Head of caudate nucleus (tissue), 42 donors: ENCODE measurements around the gene ZCCHC17.
A peak's percentile ranks its signal among the peaks of the same experiment; 100 is the strongest.
"Not testable (repeated sequence)": the region's sequence is repeated elsewhere in the genome, so short reads cannot be mapped to it uniquely, and the experiment has no call there.

ENCODE experiments used
- DNase-seq, 42 donors: peaks; one replicate each; pipeline versions ENCODE4 v3.0.0 to v3.0.0-alpha.2; 2020 to 2021; ENCODE audit warnings: mixed read lengths in 7 of 42
- intact Hi-C: fragments of 100-400 bp; cut with DNase I; formaldehyde crosslinking; loops from one replicate; pipeline ENCODE4 v1.15.0; 2022

The ZCCHC17 gene

DNA sequence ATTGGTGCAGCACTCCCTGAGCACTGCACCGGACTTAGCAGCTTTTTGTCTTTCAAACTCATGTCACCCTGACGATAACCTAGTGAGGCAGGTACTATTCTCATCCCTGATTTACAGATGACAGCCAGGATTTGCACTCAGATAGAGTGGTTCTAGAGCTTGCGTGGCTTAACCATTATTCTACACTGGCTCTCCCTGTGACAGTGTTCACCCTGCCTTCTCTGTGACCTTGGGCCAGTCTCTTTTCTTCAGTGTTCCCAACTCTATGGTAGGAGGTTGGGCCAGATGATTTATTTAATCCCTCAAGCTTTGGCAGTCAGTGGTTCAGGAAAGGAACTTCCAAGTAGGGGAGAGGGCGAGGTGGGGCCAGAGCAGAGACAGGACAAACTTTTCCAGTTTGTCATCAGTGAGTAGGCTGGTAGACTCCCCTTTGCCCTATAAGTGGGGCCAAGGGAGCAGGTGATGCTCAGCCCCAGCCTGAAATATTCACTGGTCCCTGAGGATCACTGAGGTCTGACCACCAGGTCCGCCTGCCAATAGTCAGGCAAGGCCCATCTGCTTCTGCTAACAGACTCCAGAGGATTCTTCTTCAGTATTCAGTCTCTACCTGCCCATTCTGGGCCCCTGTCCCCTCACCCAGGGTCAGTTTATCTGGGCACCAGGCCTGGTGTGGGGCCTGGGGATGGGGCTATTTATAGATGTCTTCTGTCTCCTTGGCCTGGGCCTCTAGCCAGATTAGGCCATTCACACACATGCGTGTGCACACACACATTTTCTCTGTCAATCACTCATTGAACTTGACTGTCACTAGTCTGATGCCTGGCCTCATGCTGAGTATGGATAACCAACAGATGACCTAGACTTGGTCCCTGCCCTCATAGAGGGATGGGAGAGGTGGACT lies 84.8 kb downstream of the ZCCHC17 start:
- peak in 4 of 42 donors; percentile 16 to 35 (median 19) for DNase-seq
- intact Hi-C loops: no loop called here

DNA sequence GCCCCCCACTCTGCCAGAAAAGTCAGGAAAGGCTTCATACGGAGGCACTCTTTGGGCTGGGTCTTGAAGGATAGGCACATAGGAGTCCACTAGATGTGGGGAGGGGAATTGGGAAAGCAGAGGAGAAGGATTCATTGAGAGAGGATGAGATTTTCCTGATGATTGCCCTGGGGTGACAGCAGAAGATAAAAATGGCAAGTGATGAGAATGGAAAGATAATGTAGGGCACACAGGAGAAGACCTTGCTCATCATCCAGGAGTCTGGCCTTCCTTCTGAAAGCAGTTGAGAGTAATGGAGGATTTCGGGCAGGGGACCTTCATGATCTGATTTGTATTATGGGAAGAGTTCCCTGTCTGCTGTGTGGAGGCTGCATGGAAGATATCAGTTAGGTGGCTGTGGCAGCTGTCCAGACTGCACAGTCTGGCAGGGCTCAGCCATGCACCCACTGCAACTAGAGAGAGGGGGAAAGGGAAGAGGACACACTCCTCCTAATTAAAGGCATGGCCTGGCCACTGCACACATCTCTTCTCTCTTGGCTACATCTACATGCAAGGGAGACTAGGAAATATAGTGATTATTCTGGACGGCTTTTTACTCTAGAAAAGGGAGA lies 85.7 kb downstream of the ZCCHC17 start:
- intact Hi-C loops: no loop called here
- no peak for DNase-seq

DNA sequence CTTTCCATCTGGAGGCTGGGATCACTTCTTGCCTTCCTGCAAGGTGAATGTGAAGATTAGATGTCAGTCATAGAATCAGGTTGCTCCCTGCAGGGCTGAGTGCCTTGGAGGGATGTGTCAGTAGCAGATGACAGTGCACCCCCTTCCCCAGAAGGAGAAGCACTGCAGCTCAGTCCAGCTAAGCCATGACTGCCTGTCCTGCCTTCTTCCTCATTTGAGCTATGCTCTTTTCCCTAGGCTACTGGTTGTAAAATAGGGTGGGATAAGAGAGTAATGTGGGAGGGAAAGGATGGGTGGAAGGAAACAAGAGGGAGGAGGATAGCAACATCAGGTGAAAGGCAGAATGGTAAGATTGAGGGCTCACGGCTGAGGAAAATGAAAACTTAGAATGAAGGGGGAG lies 87.1 kb downstream of the ZCCHC17 start:
- no peak for DNase-seq
- intact Hi-C loops: no loop called here

DNA sequence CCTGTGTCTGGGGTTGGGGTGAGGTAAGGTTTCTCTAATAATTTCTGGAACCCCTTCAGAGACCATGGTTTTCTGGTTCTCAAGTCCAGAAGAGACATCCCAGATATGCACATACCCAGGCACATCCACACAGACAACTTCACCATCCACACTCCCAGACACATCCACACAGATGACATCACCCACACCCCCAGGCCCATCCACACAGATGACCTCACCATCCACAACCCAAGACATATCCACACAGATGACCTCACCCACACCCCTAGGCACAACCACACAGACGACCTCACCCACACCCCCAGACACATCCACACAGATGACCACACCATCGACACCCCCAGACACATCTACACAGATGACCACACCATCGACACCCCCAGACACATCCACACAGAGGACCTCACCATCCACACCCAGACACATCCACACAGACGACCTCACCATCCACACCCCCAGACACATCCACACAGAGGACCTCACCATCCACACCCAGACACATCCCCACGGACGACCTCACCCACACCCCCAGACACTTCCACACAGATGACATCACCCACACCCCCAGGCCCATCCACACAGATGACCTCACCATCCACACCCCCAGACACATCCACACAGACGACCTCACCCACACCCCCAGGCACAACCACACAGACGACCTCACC lies 89.9 kb downstream of the ZCCHC17 start:
- intact Hi-C loops, DNase-seq: not testable (repeated sequence)

DNA sequence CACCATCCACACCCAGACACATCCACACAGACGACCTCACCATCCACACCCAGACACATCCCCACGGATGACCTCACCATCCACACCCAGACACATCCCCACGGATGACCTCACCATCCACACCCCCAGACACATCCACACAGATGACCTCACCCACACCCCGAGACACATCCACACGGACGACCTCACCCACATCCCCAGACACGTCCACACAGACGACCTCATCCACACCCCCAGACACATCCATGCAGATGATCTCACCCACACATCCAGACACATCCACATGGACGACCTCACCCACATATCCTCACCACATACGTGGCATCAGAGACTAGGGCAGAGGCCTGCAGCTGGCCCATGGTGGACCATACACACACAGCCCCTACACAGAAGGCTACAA lies 90.8 kb downstream of the ZCCHC17 start:
- intact Hi-C loops: no loop called here
- no peak for DNase-seq

DNA sequence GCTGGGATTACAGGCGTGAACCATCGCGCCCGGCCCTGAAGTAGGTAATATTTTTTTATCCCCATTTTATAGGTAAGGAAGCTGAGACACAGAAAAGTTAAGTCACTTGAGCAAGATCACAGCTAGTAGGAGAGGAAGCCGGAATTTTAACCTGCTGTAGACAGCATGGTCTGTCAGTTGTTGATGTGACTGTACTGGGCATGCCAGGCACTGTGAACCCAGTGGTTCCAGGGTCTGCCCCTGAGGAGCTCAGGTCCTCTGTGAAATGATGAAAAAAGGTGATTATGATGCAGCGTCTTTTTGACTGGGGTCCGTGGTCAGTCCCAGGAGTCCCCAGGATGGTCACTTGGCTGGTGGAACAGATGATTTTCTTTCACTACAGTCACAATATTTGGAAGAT lies 92.8 kb downstream of the ZCCHC17 start:
- intact Hi-C loops: loop anchor here (5.0 kb wide), 1 partner anchor 158 kb away; no protein-coding TSS in a partner anchor
- DNase-seq: no peak

DNA sequence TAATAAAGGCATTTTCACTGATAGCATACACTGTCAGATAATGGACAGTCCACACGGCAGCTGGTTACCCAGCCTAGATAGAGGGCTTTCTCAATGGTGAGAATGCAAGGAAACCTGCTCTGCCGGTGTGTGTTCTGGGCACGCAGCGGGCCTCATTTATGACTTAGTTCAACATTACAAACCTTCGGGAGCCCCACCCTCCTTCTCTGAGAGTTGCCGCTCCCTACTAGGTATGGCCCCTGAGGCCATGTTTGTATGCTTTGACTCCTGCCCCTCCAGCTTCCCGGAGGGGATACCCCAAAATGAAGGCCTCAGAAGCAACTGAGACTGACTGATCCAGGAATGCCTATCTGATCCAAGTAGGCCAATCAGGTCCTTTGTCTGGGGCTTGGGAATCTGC lies 93.2 kb downstream of the ZCCHC17 start:
- DNase-seq: no peak
- intact Hi-C loops: loop anchor here (5.0 kb wide), 1 partner anchor 157 kb away; no protein-coding TSS in a partner anchor

DNA sequence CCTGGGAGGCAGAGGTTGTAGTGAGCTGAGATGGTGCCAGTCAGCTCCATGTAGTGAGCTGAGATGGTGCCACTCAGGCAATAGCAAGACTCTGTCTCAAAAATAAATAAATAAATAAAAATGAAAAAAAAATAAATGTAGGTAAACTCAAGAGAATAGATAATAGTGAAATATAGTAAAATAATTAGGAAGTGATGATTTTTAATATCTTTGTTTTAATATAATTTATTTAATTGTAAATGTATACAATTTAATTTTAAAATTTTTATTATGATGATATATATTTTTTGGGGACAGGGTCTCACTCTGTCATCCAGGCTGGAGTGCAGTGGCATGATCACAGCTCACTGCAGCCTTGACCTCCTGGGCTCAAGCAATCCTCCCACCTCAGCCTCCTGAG lies 96.6 kb downstream of the ZCCHC17 start:
- DNase-seq: no peak
- intact Hi-C loops: loop anchor here (5.0 kb wide), 1 partner anchor 154 kb away; no protein-coding TSS in a partner anchor

DNA sequence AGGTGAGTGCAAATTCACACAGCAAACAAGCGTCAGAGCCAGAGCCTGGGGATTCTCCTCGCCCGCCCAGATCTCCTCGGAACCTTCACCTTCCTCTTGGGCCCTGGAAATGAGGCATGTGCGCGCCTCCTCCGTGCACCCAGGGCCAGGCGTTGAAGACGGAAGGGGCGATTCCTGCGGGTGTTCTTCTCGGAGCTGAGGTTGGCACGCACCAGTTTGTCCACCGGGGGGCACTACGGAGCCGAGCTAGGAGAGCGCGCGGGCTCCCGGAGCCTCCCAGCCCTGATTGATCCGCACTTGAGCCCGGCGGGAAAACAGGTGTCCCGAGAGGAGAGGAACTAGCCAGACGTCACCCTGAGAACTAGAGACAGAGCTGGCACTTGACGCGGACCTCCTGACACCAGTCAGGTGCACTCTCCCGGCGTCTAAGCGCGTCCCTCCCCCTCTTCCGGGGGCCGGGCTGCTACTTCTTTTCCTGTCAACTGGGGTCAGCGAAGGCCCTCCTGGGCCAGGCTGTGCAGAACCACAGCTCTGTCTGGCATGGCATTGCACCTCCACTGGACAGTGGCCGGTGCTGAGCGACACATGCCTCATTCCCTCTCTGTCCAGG lies 97.9 kb downstream of the ZCCHC17 start:
- peak; percentile 58 to 94 (median 84) for DNase-seq
- intact Hi-C loops: loop anchor here (5.0 kb wide), 1 partner anchor 153 kb away; no protein-coding TSS in a partner anchor

DNA sequence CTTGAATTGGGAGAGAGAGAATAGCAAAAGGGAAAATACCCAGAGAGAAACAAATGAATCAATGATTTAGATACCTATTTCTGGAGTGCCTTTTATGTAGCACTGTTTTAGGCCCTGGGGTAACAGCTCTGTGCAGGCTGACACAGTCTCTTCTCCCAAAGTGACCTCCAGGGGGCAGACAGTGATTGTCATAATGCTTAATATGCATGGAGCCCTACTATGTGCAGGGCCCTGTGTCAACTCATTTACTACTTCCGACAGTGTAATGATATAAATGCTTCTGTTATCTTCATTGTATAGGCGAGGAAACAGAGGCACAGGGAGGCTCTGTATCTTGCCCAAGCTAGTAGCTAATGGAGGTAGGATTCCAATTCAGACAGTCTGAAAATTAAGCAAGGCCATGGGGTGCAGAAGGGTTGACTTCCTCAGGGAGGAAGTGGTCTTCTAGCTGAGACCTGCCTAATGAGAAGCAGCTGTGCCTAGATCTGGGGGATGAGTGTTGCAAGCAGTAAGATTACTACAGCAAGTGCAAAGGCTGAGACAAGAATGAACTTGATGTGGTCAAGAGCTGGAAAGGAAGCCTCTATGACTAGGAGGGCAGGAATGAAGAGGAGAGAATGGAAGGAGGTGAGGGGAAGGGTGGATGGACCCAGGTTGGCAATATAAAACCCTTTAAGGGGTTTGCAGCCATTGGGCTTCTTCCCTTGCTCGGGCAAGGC lies 100.0 kb downstream of the ZCCHC17 start:
- DNase-seq: no peak
- intact Hi-C loops: no loop called here

DNA sequence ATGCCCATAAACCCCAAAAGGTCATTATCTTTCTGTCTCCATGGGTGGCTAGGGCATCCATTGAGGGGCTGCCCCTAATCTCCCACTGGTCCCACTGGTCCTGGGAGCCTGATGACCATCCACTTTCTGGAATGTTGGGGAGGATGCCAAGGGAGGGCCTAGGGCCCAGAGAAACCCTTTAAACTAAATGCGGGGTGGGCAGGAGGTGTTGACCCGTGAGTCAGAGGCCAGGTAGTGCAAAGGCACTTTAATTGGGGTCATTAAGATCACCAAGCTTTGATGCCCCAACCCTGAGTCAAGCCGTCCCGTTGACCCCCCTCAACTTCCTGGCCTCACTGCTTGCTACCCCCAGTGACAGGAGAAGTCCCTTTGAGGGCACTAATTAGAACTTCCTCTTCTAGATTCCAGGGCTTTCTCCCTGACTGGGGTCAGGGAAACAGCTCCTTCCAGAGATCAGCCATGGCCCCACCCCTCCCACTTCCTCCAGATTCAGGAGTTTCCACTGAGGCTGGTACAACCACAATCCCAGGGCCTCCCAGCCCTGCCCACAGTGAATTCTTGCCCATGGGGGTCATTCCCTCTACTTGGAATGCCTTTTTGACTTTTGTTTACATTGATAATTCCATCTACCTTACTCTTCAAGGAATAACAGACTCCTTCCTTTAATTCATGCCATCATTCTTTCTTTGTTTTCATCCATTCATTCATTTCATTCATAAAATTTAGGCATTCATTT lies 100.7 kb downstream of the ZCCHC17 start:
- intact Hi-C loops: no loop called here
- no peak for DNase-seq

DNA sequence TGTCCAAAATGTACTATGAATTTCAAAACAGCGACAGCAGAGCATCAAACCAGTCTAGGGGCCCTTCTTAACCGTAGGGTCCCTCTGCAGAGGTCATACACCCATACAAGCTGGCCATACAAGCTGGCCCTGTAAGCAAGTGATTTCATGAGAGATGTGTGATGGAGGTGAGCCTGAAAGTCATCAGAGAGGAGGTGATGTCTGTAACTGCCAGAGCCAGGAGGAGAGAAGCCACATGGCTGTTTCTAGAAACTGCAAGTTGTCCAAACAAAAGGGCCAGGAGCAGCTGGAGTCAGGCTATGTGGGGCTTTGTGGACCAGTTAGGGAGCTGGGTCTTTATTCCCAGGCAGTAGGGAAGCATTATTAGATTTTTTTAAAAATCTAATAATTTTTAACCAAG lies 101.4 kb downstream of the ZCCHC17 start:
- intact Hi-C loops: no loop called here
- no peak for DNase-seq

DNA sequence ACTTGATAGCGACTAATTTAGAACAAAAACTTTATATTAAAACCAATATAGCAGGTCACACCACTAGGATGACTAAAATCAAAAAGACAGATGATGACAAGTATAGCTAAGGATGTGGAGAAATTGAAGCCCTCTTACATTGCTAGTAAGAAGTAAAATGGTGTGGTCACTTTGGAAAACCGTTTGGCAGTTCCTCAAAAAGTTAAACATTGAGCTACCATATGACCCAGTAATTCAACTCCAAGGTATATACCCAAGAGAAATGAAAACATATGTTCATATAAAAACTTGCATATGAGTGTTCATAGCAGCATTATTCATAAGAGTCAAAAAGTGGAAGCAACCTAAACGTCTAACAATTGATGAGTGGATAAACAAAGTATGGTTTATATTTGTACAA lies 103.1 kb downstream of the ZCCHC17 start:
- intact Hi-C loops: no loop called here
- no peak for DNase-seq

DNA sequence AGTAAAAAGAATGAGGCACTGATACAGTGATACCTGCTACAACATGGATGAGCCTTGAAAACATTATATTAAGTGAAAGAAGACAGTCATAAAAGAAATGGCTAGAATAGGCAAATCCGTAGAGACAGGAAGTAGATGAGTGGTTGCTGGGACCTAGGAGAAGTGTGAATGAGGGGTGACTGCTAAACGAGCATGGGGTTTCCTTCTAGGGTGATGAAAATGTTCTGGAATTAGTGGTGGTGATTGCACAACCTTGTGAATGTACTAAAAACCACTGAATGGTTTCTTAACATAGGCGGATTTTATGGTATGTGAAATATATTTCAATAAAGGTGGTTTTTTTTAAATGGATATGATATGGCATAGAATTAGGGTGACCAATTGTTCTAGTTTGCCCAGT lies 103.6 kb downstream of the ZCCHC17 start:
- DNase-seq: no peak
- intact Hi-C loops: no loop called here

DNA sequence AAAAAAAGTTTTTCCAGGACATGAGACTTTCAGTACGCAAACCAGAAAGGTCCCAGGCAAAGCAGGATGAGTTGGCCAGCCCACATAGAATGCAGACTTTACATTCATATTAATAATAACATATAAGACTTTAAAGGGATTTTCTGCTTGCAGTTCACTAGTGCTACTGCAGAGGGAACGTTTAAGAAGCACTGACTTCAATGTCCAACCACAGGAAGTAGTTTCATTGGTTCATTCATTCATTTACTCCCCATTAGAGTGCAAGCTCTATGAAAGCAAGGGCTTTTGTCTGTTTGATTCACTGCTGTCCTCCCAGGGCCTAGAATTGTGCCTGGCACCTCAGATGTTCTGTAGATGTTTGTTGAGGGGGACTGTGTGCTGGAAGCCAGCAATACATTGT lies 104.4 kb downstream of the ZCCHC17 start:
- intact Hi-C loops: no loop called here

DNA sequence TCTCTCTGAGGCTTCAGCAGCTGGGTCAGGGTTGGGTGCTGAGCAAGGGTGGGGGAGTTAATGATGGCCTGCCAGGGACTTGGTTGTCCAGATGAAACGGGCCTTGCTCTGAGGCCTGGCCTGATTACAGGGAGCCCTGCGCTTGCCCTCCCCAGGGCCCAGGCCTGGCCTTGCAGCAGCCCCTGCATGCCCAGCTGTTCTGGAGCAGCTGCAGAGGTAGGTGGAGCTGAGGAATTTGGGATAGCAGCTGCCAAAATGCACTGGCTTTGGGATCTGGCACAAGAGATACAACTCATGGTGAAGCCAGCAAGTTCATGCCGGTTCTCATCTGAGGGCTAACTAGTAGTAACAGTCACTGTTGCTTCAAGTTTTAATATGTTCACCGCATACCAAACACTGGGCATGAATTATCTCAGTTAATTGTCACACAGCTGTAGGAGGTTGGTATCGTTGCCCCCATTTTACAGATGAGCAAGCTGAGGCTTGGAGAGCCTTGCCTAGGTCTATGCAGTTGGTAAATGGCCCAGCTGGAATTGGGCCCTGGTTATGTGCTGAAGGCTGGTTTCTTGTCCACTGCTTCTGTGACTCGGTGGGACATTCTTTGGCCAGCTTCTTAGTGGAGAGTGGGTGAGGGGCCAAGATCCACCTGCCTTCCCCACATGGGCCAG lies 108.9 kb downstream of the ZCCHC17 start:
- no peak for DNase-seq
- intact Hi-C loops: no loop called here

More for the DNA sequence above, 104.4 kb downstream of the ZCCHC17 start:
- DNase-seq: no peak

DNA sequence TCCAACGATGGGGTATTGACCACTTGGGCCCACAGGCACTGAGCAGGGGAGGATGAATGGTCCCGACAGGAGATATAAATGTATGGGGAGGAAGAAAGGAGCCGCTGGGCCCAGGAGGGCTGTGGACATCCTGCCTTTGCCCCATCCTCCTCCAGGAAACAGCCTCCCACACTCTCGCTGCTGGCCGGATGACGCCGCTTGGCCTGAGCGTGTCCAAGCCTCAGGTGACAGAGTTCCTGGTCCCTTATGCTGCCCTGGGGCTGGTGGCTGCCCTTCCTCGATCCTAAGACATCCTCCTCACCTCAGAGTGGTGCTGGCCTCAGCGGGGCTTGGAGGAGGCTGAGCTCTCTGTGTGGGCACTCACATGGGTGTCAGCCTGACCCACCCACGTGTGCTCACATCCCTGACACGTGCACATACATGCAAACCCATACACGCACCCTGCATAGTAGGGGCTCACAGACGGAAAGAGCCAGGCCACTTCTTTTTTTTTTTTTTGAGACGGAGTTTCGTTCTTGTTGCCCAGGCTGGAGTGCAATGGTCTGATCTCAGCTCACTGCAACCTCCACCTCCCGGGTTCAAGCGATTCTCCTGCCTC lies 110.3 kb downstream of the ZCCHC17 start:
- intact Hi-C loops: no loop called here

More for the DNA sequence above, 110.3 kb downstream of the ZCCHC17 start:
- DNase-seq: no peak
